Kidney tubule cell (primary cell): ENCODE results near the gene MROH2B.
A peak's percentile ranks its signal among the peaks of the same experiment; 100 is the strongest.

Experiments
- DNase-seq: peaks from one replicate; pipeline ENCODE4 v3.0.0-alpha.2; 2018; ENCODE audit warnings: low spot score

Gene MROH2B

GRCh38 chr5:40972434-40972833 lies 98.7 kb downstream of the MROH2B start:
- DNase-seq: no peak

DNA sequence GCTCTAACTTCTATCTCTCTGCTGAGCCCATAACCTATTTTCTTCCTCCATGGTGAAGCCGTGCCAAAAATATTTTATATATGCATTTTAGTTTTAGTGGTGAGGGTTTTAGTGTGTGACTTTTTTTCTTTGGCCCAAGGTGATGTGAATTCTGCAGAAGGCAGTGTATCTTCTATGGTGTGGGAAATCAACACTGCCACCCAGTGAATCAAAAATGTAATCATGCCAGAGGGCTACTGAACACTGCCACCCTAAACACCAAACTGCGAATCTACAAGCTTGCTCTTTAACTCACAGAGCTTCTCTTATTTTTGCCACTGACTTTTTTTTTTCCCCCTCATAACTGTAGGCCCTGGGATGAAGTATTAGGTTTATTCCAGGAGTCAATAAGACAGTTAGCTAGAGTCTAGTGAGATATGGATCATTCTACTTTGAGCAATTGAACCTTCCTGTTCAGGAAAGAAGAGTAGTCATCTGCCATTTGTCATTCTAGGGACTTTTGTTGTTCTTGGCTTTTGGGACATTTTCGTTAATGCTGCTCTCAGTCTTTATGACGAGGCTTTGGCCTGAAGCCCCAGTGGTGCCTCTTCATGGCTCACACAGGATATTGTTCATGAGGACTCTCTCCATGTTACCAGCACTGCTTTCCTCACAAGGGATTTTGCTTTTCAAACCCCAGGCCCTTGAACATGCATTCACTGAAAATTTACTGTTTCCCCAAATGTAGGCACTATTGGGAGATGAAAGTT lies 108.8 kb downstream of the MROH2B start:
- no peak for DNase-seq

DNA sequence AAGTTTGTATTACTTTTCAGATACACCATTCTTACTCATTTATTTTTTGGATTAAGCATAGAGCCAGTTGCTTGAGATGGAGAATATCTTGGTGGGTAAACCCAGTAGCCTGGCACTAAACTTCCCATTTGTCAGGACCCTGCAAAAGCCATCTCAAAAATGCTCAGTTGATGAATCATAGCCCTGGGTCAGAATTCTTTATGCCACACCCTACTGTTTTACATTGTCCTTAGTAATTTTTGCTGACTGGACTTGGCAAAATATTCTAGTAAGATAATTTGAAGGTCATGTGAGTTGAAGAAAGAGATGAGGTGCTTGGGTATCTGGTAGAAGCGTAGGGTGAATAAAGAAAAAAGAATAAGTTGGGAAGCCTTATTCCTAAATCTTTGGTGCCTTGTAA lies 111.1 kb downstream of the MROH2B start:
- DNase-seq: no peak

- peak; percentile 18 for DNase-seq
Measured at GRCh38 chr5:40958811-40959210, 112.3 kb downstream of the MROH2B start.

DNA sequence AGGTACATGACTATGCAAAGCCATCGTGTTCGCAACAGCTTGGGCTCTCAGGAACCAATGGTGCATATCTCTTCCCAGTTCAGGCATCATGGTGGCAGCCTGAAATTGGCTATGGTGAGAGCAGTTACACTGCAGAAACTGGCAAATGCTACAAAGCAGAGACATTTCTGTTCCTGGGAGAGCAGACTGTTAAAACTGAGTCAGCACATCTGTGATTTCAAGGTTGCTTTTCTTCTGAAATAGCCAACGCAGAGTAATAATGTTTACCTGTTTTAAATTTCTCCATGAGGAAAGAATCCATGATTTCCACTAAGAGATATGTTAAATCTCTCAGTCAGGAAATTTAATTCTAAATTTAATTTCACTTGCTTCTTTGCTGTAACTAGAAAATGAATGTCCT lies 114.1 kb downstream of the MROH2B start:
- DNase-seq: no peak

GRCh38 chr5:40955313-40955712 lies 115.8 kb downstream of the MROH2B start:
- peak; percentile 29 for DNase-seq
